IMR-90 (cell line): ENCODE results near the gene TSR3. TPM values are rescaled to one million over a fixed set of nuclear protein-coding genes. Genes with fewer than 3 reads are reported as not detected.

Experiments used
- ATAC-seq: fragments of 200-7000 bp; cut with Tn5 transposase; 2 replicates; pipeline ENCODE4 v1.9.1; 2020; ENCODE audit warnings: low read depth, mild to moderate bottlenecking, moderate library complexity
- BruUV-seq: library from RNA; stranded (reverse); fragments of 400-500 nt; replicated peaks from 2 replicates; lab custom pipeline; 2021; lab: Mats Ljungman, UMichigan
- CTCF ChIA-PET: fragments of 300-600 bp; formaldehyde crosslinking; extraction: SDS; loops from one replicate; lab custom pipeline; 2021; ENCODE audit warnings: antibody characterized with exemption; lab: Yijun Ruan, JAX
- POLR2A ChIA-PET: fragments of 300-600 bp; sonication (Branson Sonifier 250); formaldehyde crosslinking; loops from one replicate; lab custom pipeline; 2022; ENCODE audit warnings: antibody characterized with exemption; ENCODE audit not compliant: unreplicated experiment; lab: Charles Lee
- DNase-seq: peaks from one replicate; pipeline ENCODE4 v3.0.0; 2013
- H2AFZ ChIP-seq: replicated peaks from 2 replicates; pipeline ENCODE3; 2013; ENCODE audit warnings: low read length, mild to moderate bottlenecking; ENCODE audit not compliant: poor library complexity
- H2AK5ac ChIP-seq: 2 replicates; pipeline ENCODE4 v1.6.1; 2013; ENCODE audit warnings: low read depth, low read length, inconsistent platforms
- H2AK9ac ChIP-seq: replicated peaks from 2 replicates; pipeline ENCODE3; 2013; ENCODE audit warnings: mild to moderate bottlenecking, low read depth, low read length, moderate library complexity; ENCODE audit not compliant: poor library complexity
- H2BK120ac ChIP-seq: 2 replicates; pipeline ENCODE4 v1.6.1; 2013; ENCODE audit warnings: low read depth, low read length, inconsistent platforms
- H2BK15ac ChIP-seq: 3 replicates; pipeline ENCODE4 v1.6.1; 2013; ENCODE audit warnings: low read depth, low read length, inconsistent platforms
- H2BK20ac ChIP-seq: 2 replicates; pipeline ENCODE4 v1.6.1; 2013; ENCODE audit warnings: low read depth, mild to moderate bottlenecking, inconsistent platforms, low read length, moderate library complexity
- H2BK5ac ChIP-seq: 2 replicates; pipeline ENCODE4 v1.6.1; 2013; ENCODE audit warnings: mild to moderate bottlenecking, low read depth, low read length, inconsistent platforms; ENCODE audit not compliant: poor library complexity, severe bottlenecking
- H3K14ac ChIP-seq: replicated peaks from 2 replicates; pipeline ENCODE4 v1.6.1; 2013; ENCODE audit warnings: low read depth, low read length, inconsistent platforms
- H3K18ac ChIP-seq: 2 replicates; pipeline ENCODE4 v1.6.1; 2013; ENCODE audit warnings: low read depth, low read length, control low read depth
- H3K23ac ChIP-seq: 2 replicates; pipeline ENCODE4 v1.6.1; 2013; ENCODE audit warnings: low read depth, low read length, inconsistent platforms
- H3K27ac ChIP-seq: 2 replicates; pipeline ENCODE4 v1.5.1; 2013; ENCODE audit warnings: mild to moderate bottlenecking, control low read depth, low read length; ENCODE audit not compliant: insufficient read depth
- H3K27me3 ChIP-seq: 2 replicates; pipeline ENCODE4 v1.6.1; 2013; ENCODE audit warnings: low read length; ENCODE audit not compliant: control insufficient read depth, insufficient read depth
- H3K36me3 ChIP-seq: 2 replicates; pipeline ENCODE4 v1.6.1; 2013; ENCODE audit warnings: low read length, mixed read lengths; ENCODE audit not compliant: control insufficient read depth, insufficient read depth
- H3K4ac ChIP-seq: 2 replicates; pipeline ENCODE4 v1.6.1; 2013; ENCODE audit warnings: low read depth, low read length, inconsistent platforms
- H3K4me1 ChIP-seq: 2 replicates; pipeline ENCODE4 v1.6.1; 2013; ENCODE audit warnings: low read length, mixed read lengths; ENCODE audit not compliant: control insufficient read depth, insufficient read depth
- H3K4me2 ChIP-seq: 2 replicates; pipeline ENCODE4 v1.6.1; 2013; ENCODE audit warnings: low read depth, mild to moderate bottlenecking, control low read depth, low read length, moderate library complexity
- H3K4me3 ChIP-seq: 2 replicates; pipeline ENCODE4 v1.5.1; 2013; ENCODE audit warnings: low read depth, mild to moderate bottlenecking, control low read depth, low read length, moderate library complexity; ENCODE audit not compliant: insufficient read depth
- H3K56ac ChIP-seq: 2 replicates; pipeline ENCODE4 v1.6.1; 2013; ENCODE audit warnings: low read length, inconsistent platforms; ENCODE audit not compliant: insufficient read depth; ENCODE audit errors: extremely low read depth
- H3K79me1 ChIP-seq, 2 experiments: 2 replicates each; pipeline ENCODE4 v1.6.1; 2013; ENCODE audit warnings: low read length in 2 of 2, inconsistent platforms in 1 of 2, low read depth in 1 of 2
- H3K9ac ChIP-seq: 2 replicates; pipeline ENCODE4 v1.6.1; 2013; ENCODE audit warnings: low read depth, low read length, control low read depth
- H3K9me1 ChIP-seq: 2 replicates; pipeline ENCODE4 v1.6.1; 2013; ENCODE audit warnings: low read length, inconsistent platforms; ENCODE audit not compliant: insufficient read depth
- H3K9me3 ChIP-seq: 2 replicates; pipeline ENCODE4 v1.6.1; 2013; ENCODE audit warnings: low read length; ENCODE audit not compliant: control insufficient read depth, insufficient read depth
- H4K20me1 ChIP-seq: 2 replicates; pipeline ENCODE4 v1.6.1; 2013; ENCODE audit warnings: low read length, inconsistent platforms; ENCODE audit not compliant: insufficient read depth
- H4K5ac ChIP-seq: 2 replicates; pipeline ENCODE4 v1.6.1; 2013; ENCODE audit warnings: mild to moderate bottlenecking, low read depth, low read length, control low read depth
- H4K8ac ChIP-seq, 2 experiments: 2 replicates each; pipeline ENCODE4 v1.6.1; 2013; ENCODE audit warnings: low read depth in 2 of 2, low read length in 2 of 2, control low read depth in 1 of 2, inconsistent platforms in 1 of 2
- H4K91ac ChIP-seq: 2 replicates; pipeline ENCODE4 v1.6.1; 2013; ENCODE audit warnings: low read depth, low read length, inconsistent platforms; ENCODE audit not compliant: insufficient read depth
- BHLHE40 ChIP-seq: fragments of 150-350 bp; IDR thresholded peaks from 2 replicates; pipeline ENCODE4 v1.6.1; 2016; ENCODE audit warnings: mild to moderate bottlenecking, low read depth, low read length
- CEBPB ChIP-seq: IDR thresholded peaks from 2 replicates; pipeline ENCODE4 v1.6.1; 2012; ENCODE audit warnings: low read depth, low read length, improper control_type of control experiment
- FOS ChIP-seq: fragments of 150-350 bp; IDR thresholded peaks from 2 replicates; pipeline ENCODE4 v1.6.1; 2016; ENCODE audit warnings: low read depth, low read length
- MAFK ChIP-seq: IDR thresholded peaks from 2 replicates; pipeline ENCODE4 v1.6.1; 2012; ENCODE audit warnings: low read depth, low read length, improper control_type of control experiment
- NFE2L2 ChIP-seq: fragments of 150-350 bp; IDR thresholded peaks from 2 replicates; pipeline ENCODE4 v1.6.1; 2016; ENCODE audit warnings: low read depth, mild to moderate bottlenecking, low read length
- RCOR1 ChIP-seq: IDR thresholded peaks from 2 replicates; pipeline ENCODE4 v1.6.1; 2012; ENCODE audit warnings: mild to moderate bottlenecking, low read length, improper control_type of control experiment; ENCODE audit not compliant: insufficient replicate concordance
- WGBS, 2 experiments: methylation state at CpG; one replicate each; pipeline versions ENCODE4 v1.1.5 to v1.1.7; 2013; ENCODE audit warnings: missing lambda C conversion rate in 2 of 2; ENCODE audit not compliant: insufficient read length in 1 of 2; ENCODE audit errors: extremely low coverage in 2 of 2; 5-methylcytosine and 5-hydroxymethylcytosine counted together
- dilution Hi-C: fragments of 300-500 bp; cut with HindIII; formaldehyde crosslinking; loops from one replicate; pipeline ENCODE4 v1.14.3; 2018; ENCODE audit warnings: low sequenced_read_pairs; ENCODE audit not compliant: unreplicated experiment
- in situ Hi-C: fragments of 300-500 bp; cut with MboI; formaldehyde crosslinking; loops from 3 replicates; pipeline ENCODE4 v1.14.3; 2019; ENCODE audit warnings: low sequenced_read_pairs, inconsistent platforms, mixed read lengths
- intact Hi-C: fragments of 100-400 bp; cut with micrococcal nuclease; formaldehyde crosslinking; loops from 2 replicates; pipeline ENCODE4 v1.10.0; 2022
- polyA plus RNA-seq, 3 experiments: library from polyadenylated mRNA; depleted of rRNA; stranded (reverse); fragments of >200 nt; gene quantifications; 2 replicates each; pipeline ENCODE4 v1.2.3, GENCODE V29; 2012; ENCODE audit warnings: low replicate concordance in 1 of 3
- total RNA-seq: library from RNA; depleted of rRNA; stranded (reverse); fragments of >200 nt; gene quantifications from 2 replicates; pipeline ENCODE4 v1.2.3, GENCODE V29; 2012

Gene TSR3
- total and polyA plus RNA-seq, 2 of the 4 experiments (the other 2 are of a cell fraction) = 38.0 to 52.9 TPM

GRCh38 chr16:1323296-1324239 is 28.1 kb downstream of the TSR3 start:
- Histone ChIP-seq H3K9me3 (no peaks in the 10 kb centered on the region), H3K4me3 (no peak overlapping the region), H3K56ac (no peak overlapping the region), H3K14ac (no peak overlapping the region), H3K18ac (no peak overlapping the region), H4K20me1 (peaks cover 46% of the 10 kb centered on the region), H3K79me1 (peaks cover 10 to 28% of the 10 kb centered on the region in 2 experiments), H3K4me2 (no peak overlapping the region), H3K9me1 (no peaks in the 10 kb centered on the region), H4K91ac (no peak overlapping the region), H2BK15ac (no peak overlapping the region), H2BK20ac (no peak overlapping the region), H3K23ac (no peak overlapping the region), H2BK5ac (no peak overlapping the region), H2AK5ac (no peak overlapping the region), H4K8ac (no peak overlapping the region), H3K36me3 (peaks cover 60% of the 10 kb centered on the region), H4K5ac (no peak overlapping the region), H2AK9ac (peak overlapping the region; percentile 82), H3K4me1 (no peaks in the 10 kb centered on the region), H2BK120ac (no peak overlapping the region), H3K27ac (no peak overlapping the region), H3K9ac (no peak overlapping the region), H2AFZ (no peak overlapping the region), H3K27me3 (no peaks in the 10 kb centered on the region), H3K4ac (no peak overlapping the region)
- dilution Hi-C loops (no loop called here), intact Hi-C loops (no loop called here), in situ Hi-C loops (no loop called here)
- DNase-seq (no peak), ATAC-seq (no peak)
- BruUV-seq = no TSS peak
- WGBS, 2 experiments = 93% methylated on average over 29 of the region's 35 CpGs; no CpG with 5 or more reads in 1 of the 2 experiments
- ChIA-PET POLR2A (no interaction called here), CTCF (no interaction called here)
- TF ChIP-seq CEBPB = no peak
- no peak for TF ChIP-seq RCOR1
- TF ChIP-seq NFE2L2 = no peak
- no peak for TF ChIP-seq MAFK
- no peak for TF ChIP-seq FOS
- TF ChIP-seq BHLHE40 = no peak
